HEK293 (cell line): ENCODE measurements around the gene HID1.

Experiments used
- ATF2 ChIP-seq: fragments of 450-650 bp; formaldehyde crosslinking; IDR thresholded peaks from 2 replicates; pipeline ENCODE4 v1.5.1; 2016; ENCODE audit warnings: missing biosample characterization, missing genetic modification characterization, low read depth
- CTCF ChIP-seq: fragments of 450-650 bp; formaldehyde crosslinking; IDR thresholded peaks from 2 replicates; pipeline ENCODE4 v1.5.1; 2016; ENCODE audit warnings: missing biosample characterization, missing genetic modification characterization
- PRDM10 ChIP-seq: fragments of 450-650 bp; formaldehyde crosslinking; IDR thresholded peaks from 2 replicates; pipeline ENCODE4 v1.5.1; 2016; ENCODE audit warnings: missing biosample characterization, missing genetic modification characterization
- YY1 ChIP-seq: fragments of 450-650 bp; formaldehyde crosslinking; IDR thresholded peaks from 2 replicates; pipeline ENCODE4 v1.5.1; 2018; ENCODE audit warnings: missing biosample characterization, missing genetic modification characterization
- ZFP41 ChIP-seq: fragments of 450-650 bp; formaldehyde crosslinking; IDR thresholded peaks from 2 replicates; pipeline ENCODE4 v1.5.1; 2016; ENCODE audit warnings: missing biosample characterization, missing genetic modification characterization, borderline replicate concordance
- ZNF18 ChIP-seq: fragments of 450-650 bp; formaldehyde crosslinking; IDR thresholded peaks from 2 replicates; pipeline ENCODE4 v1.5.1; 2016; ENCODE audit warnings: missing biosample characterization, missing genetic modification characterization
- ZNF585B ChIP-seq: fragments of 450-650 bp; formaldehyde crosslinking; IDR thresholded peaks from 2 replicates; pipeline ENCODE4 v1.5.1; 2016; ENCODE audit warnings: missing biosample characterization, missing genetic modification characterization
- ZNF623 ChIP-seq: fragments of 450-650 bp; formaldehyde crosslinking; IDR thresholded peaks from 2 replicates; pipeline ENCODE4 v1.5.1; 2016; ENCODE audit warnings: missing biosample characterization, missing genetic modification characterization

GRCh38 chr17:74907012-74907411 is 65.5 kb downstream of the HID1 start:
- TF ChIP-seq ZNF585B (tag by site-specific recombination) (no peak), CTCF (tag by site-specific recombination) (no peak), ZNF18 (no peak), YY1 (tag by site-specific recombination) (no peak), ZFP41 (tag by site-specific recombination) (no peak), ATF2 (tag by site-specific recombination) (no peak), PRDM10 (tag by site-specific recombination) (no peak), ZNF623 (tag by site-specific recombination) (no peak)
